Right hindlimb (tissue), 1 donor: Measurements from ENCODE around the gene TMPRSS12.
"Not testable (repeated sequence)": the region's sequence is repeated elsewhere in the genome, so short reads cannot be mapped to it uniquely, and the experiment has no call there.

ENCODE experiments used
- DNase-seq: peaks from one replicate; pipeline ENCODE4 v3.0.0-alpha.2; 2018

TMPRSS12 gene

DNA sequence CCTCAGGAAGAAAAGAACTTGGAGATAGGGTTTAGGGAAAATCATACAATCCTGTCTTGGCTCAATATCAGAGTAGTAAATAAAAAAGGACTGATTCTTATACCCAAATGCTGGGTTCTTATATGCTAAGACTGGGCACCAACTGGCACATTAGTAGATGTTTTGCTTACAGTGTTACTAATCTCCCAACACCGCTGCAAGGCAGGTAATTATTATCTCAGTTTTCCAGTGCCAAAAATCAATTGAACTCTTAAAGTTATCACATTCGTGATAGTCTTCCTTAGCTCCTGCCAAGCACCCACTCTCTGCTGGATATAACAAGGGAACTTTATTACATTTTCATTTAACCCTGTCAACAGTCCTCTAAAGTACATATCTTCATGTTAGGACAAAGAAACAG is 84.6 kb downstream of the TMPRSS12 start:
- DNase-seq: no peak

DNA sequence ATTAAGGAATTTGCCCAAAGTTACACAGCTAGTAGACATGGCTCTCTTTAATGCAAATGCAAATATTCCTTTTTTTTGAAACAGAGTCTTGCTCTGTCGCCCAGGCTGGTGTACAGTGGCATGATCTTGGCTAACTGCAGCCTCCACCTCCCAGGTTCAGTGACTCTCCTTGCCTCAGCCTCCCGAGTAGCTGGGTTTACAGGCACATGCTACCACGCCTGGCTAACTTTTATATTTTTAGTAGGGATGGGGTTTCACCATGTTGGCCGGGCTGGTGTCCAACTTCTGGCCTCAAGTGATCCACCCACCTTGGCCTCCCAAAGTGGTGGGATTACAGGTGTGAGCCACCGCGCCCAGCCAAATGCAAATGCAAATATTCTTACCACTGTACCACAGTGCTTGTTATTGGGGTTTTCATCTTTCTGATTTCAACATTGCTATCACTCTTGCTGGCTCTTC is 85.1 kb downstream of the TMPRSS12 start:
- DNase-seq: no peak

DNA sequence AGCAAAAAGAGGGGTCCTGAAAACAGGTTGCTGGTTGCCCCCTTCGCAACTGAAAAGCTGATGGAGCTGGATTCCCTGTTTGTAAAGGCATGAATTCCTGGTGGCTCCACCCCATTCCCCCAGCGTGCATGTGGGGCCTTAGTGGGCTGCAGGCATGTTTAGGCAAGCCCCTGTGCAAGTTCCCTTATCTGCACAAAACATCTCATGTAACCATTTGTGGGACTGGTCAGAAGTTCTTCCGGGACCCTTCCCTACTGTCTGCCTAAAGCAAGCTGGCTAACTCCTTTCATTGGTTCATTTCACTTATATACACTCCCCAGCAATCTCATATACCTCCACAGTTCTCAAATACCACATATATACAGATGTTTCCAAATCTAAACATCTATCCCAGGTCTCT is 85.7 kb downstream of the TMPRSS12 start:
- DNase-seq: no peak

DNA sequence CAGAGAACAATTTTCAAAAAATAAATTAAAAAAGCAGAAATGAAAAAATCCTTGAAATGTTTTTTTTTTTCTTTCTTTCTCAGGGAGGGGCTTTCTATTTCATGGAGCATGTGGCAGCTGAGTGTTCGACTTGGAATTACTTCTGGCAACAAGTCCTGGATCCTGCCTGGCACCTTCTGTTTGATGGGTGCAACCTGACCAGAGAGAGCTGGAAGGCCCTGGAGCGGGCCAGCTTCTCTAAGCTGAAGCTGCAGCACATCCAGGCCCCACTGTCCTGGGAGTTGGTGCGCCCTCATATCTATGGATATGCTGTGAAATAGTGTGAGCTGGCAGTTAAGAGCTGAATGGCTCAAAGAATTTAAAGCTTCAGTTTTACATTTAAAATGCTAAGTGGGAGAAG is 87.1 kb downstream of the TMPRSS12 start:
- no peak for DNase-seq

DNA sequence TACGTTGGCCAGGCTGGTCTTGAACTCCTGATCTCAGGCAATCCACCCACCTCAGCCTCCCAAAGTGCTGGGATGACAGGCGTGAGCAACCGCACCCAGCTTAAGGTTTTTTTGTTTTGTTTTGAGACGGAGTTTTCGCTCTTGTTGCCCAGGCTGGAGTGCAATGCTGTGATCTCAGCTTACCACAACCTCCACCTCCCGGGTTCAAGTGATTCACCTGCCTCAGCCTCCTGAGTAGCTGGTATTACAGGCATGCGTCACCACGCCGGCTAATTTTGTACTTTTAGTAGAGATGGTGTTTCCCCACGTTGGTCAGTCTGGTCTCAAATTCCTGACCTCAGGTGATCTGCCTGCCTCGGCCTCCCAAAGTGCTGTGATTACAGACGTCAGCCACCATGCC is 87.8 kb downstream of the TMPRSS12 start:
- not testable (repeated sequence) for DNase-seq

DNA sequence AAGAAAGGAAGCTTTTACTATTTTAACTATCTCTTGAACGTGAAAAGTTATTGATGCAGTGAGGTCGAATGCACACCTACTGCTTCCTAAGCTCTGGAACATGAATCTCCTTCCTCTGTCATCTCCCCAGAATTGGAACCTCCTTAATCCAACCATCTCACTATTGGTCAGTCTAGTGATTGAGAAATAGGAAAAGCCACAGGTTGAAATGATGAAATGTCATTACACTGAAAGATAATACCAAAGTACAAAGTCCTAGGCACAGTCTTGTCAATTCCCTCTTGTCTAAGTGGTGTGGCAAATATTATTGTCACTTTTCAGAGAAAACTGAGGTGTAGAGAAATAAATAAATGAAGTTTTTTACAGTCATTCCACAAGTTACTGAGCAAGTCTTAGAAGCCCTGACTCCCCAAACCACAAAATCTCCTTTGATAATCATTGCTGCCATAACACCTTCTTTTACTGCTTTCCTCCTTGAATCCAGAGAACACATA is 90.1 kb downstream of the TMPRSS12 start:
- DNase-seq: no peak

DNA sequence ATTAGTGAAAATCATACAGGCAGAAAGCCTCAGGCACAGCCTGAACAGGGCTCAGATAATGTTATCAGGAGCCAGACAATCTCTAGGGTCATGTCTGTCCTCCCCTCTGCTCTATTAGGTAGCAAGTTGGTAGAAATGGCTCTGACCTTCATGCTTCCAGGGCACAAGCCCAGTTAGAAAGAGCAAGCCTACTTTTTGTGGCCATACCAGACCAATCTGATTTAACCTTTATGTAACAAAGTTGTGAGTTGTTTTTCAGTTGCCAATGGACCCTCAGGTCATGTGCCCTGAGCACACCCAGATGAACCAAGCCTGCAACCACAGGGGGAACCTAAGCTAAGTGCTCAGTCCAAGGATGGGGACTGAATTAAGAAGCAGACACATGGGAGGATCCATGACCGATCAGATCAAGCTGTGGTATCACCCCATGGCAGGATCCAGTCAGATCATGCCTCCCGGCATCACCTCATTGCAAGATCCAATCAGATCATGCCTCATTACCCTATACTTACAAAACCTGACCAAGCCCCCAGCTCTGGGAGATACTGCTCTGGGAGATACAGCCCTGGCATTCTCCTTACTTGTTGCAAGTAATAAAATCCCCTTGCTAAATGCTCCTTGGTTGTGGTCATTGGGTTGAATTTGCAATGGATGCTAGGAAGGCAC is 90.9 kb downstream of the TMPRSS12 start:
- DNase-seq: no peak

DNA sequence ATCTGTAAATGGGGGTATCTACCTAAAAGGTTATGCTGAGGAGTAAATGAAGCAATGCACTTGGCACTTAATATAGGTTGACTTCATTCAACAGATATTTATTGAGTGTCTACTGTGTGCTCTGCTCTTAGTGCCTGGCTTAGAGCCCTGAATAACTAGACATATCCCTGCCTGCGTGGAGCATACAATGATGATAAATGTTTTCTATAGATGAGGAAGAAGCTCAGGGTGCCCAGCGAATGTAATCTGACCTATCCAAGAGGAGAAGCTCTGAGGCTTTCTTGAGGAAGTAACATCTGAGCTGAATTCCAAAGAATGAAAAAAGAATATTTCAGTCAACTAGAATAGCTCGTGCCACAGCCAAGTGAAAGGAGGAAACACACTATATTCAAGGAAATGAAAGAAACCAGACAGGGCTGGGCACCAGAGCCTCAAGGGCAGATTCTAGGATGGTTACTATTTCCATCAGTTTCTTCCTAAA is 91.7 kb downstream of the TMPRSS12 start:
- no peak for DNase-seq

DNA sequence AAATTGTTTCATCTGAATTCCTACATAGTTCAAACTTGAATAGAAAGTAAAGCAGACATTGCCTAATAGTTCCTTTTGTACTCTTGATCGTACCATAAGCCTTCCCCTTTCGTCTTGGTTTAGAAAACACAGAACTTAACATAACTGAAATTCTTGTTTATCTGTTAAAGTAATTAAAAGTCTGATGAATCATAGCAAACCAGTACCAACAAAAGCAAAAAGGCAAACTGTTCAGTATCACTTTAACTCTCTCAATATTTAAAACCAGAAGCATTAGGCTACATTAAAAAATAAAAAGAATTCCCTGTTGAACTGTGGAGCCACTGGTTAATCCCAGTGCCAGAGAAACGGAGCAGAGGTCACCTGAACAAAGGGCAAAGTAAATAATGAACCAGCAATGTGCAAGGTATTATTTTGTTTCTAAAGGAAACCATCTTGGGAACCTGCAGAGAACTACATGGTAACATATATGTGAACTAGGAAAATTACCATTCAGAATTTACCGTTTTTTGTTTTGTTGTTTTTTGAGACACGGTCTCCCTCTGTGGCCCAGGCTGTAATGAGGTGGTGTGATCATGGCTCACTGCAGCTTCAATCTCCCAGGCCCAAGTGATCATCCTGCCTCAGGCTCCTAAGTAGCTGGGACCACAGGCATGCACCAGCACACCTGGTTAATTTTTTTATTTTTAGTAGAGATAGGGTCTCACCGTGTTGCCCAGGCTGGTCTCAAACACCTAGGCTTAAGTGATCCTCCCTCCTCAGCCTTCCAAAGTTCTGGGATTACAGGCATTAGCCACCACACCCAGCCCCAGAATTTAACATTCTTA is 92.5 kb downstream of the TMPRSS12 start:
- DNase-seq: no peak

DNA sequence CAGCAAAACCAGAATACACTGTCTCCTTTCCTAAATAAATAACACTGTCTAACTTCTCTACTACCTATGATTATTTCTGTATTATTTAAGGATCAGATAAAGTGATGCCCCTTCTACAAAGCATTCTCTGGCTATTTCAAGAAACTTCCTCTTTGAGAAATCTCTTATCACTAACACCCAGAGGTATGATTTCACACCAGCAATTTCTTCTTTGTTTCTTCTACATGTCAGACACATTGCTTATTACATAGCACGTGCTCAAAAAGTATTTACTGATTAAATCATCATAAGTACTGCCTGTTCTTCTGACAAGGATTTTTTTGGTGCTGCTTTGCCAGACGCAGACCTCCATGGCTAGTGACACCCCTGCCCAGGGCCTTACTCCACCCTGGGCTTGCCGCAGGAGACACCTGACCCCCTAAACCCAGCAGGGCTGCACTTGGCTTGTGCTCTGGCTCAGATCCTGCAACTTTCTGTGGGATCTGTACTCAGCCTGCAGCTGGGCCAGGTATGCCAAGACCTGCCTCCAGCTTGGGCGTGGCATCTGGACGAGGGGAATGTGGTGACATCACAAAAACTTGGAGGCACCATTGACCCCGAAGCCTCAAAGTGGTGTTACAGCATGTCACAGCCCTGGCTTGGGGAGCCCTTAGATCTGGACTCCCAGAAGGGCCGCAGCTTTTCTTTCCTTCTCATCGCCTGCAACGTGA is 94.2 kb downstream of the TMPRSS12 start:
- DNase-seq: no peak
